NCI-H1436 (cell line): Measurements from ENCODE around the gene PPP3CA.

Experiments
- DNase-seq: peaks from one replicate; lab custom pipeline; 2025; lab: John Stamatoyannopoulos, UW

PPP3CA gene

GRCh38 chr4:101347267-101347556 lies at the start of gene PPP3CA:
TSS of gene PPP3CA (minus strand) at chr4:101347526.
- DNase-seq: no peak

- DNase-seq: no peak
These were observed 45.9 kb upstream of the PPP3CA start for GRCh38 chr4:101393256-101393655.

GRCh38 chr4:101370663-101371210 lies 23.4 kb upstream of the PPP3CA start:
- DNase-seq: no peak

- no peak for DNase-seq
These were observed 19.9 kb upstream of the PPP3CA start for GRCh38 chr4:101367201-101367600.

GRCh38 chr4:101366331-101366730 lies 19.0 kb upstream of the PPP3CA start:
- no peak for DNase-seq

- DNase-seq: no peak
These were observed 10.4 kb upstream of the PPP3CA start for GRCh38 chr4:101357751-101358150.

- no peak for DNase-seq
These were observed 9.6 kb upstream of the PPP3CA start for GRCh38 chr4:101356928-101357327.

GRCh38 chr4:101355767-101356702 lies 8.7 kb upstream of the PPP3CA start:
- no peak for DNase-seq

GRCh38 chr4:101355246-101355645 lies 7.9 kb upstream of the PPP3CA start:
- no peak for DNase-seq

- no peak for DNase-seq
These were observed 2.4 kb upstream of the PPP3CA start for GRCh38 chr4:101349801-101350064.

GRCh38 chr4:101348995-101349800 lies 1.9 kb upstream of the PPP3CA start:
- no peak for DNase-seq

GRCh38 chr4:101348367-101348827 lies 1.1 kb upstream of the PPP3CA start:
- DNase-seq: no peak

GRCh38 chr4:101347557-101348366 lies 436 bp upstream of the PPP3CA start:
- DNase-seq: peak; percentile 94

- peak; percentile 57 for DNase-seq
These were observed 717 bp downstream of the PPP3CA start for GRCh38 chr4:101346351-101347266.

- DNase-seq: peak; percentile 30
These were observed 1.6 kb downstream of the PPP3CA start for GRCh38 chr4:101345596-101346350.

- DNase-seq: no peak
These were observed 2.1 kb downstream of the PPP3CA start for GRCh38 chr4:101345271-101345595.

- no peak for DNase-seq
These were observed 8.0 kb downstream of the PPP3CA start for GRCh38 chr4:101339332-101339731.

- no peak for DNase-seq
These were observed 9.6 kb downstream of the PPP3CA start for GRCh38 chr4:101337688-101338087.

GRCh38 chr4:101334963-101335572 lies 12.3 kb downstream of the PPP3CA start:
- DNase-seq: no peak

GRCh38 chr4:101332424-101332823 lies 14.9 kb downstream of the PPP3CA start:
- no peak for DNase-seq
